Spinal cord (tissue), 10 donors: ENCODE results near the gene ATP9A. TPM values are rescaled to one million over a fixed set of nuclear protein-coding genes. Genes with fewer than 3 reads are reported as not detected.

Experiments used
- DNase-seq, 6 donors: peaks; one replicate each; pipeline versions ENCODE4 v3.0.0 to v3.0.0-alpha.2; 2013 to 2015; ENCODE audit warnings: low spot score in 6 of 6, low read depth in 4 of 6
- H3K27ac ChIP-seq: one replicate; pipeline ENCODE4 v1.5.1; 2013; ENCODE audit warnings: low read depth, low read length, control low read depth
- H3K27me3 ChIP-seq: one replicate; pipeline ENCODE4 v1.6.1; 2013; ENCODE audit warnings: low read length; ENCODE audit not compliant: control insufficient read depth, insufficient read depth
- H3K36me3 ChIP-seq: one replicate; pipeline ENCODE4 v1.6.1; 2013; ENCODE audit warnings: low read length; ENCODE audit not compliant: control insufficient read depth, insufficient read depth
- H3K4me1 ChIP-seq: one replicate; pipeline ENCODE4 v1.6.1; 2013; ENCODE audit warnings: low read length; ENCODE audit not compliant: control insufficient read depth, insufficient read depth
- H3K4me3 ChIP-seq: one replicate; pipeline ENCODE4 v1.5.1; 2013; ENCODE audit warnings: low read depth, low read length, control low read depth
- H3K9me3 ChIP-seq: one replicate; pipeline ENCODE4 v1.6.1; 2013; ENCODE audit warnings: low read length; ENCODE audit not compliant: control insufficient read depth, insufficient read depth
- WGBS: methylation state at CpG from one replicate; pipeline ENCODE4 v1.1.5; 2013; ENCODE audit warnings: missing lambda C conversion rate; ENCODE audit not compliant: insufficient coverage; 5-methylcytosine and 5-hydroxymethylcytosine counted together
- polyA plus RNA-seq, 2 donors: library from polyadenylated mRNA; unstranded; fragments of 120-200 nt; gene quantifications; one replicate each; pipeline ENCODE4 v1.2.1, GENCODE V29; 2013; ENCODE audit not compliant: insufficient read length in 2 of 2
- total RNA-seq, 2 donors: library from RNA; depleted of rRNA in 1 of 2; stranded (reverse); fragments of 120-200 nt in 1 of 2; fragments of >200 nt in 1 of 2; gene quantifications; one replicate each; pipeline versions ENCODE4 v1.2.3 to v1.2.4, GENCODE V29; 2013 to 2014
- donor health status: healthy.

The ATP9A gene
- total and polyA plus RNA-seq, 4 donors = 77.3 to 187 (median 169) TPM

DNA sequence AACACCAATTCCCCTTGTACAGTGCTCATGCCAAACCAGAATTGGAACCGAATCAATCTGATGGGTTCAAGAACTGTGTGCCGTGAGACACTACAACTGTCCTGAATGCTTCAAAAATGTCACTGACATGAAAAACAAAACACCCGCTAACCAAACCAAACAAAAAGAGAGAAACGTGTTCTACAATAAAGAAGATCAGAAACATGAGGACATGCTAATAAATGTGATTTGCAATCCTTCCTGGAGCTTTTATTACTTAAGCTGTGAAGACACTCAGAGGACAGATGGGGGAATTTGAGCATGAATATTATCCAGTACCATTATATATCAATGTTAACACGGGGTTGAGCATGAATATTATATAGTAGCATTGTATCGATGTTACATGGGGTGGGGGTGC lies 153.5 kb downstream of the ATP9A start:
- 80% methylated on average over 1 of the region's 6 CpGs for WGBS
- no peak overlapping the region for H3K27ac ChIP-seq
- peaks cover 50% of the 10 kb centered on the region for H3K36me3 ChIP-seq
- DNase-seq = peak in 1 of 6 donors; percentile 69
- H3K27me3 ChIP-seq = no peaks in the 10 kb centered on the region
- no peaks in the 10 kb centered on the region for H3K4me1 ChIP-seq
- H3K4me3 ChIP-seq = no peak overlapping the region
- no peaks in the 10 kb centered on the region for H3K9me3 ChIP-seq

DNA sequence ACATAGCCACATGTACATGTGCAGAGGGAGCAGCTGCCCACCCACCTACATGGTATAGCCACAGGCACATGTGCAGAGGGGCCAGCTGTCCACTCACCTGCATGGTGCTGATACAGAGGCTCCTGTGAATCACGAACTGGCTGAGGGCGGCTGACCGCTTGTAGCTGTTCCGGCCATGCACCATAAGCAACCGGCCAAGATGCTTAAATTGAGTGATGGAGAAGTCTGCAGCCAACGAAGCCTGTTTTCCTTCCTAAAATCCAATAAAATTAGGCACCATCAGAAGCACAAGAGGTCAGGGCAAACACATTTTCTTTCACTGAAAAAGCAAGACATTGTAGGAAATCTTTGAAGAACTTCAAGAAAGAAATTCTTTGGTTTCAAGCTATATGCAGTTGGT lies 154.6 kb downstream of the ATP9A start:
- H3K27ac ChIP-seq = no peak overlapping the region
- H3K36me3 ChIP-seq = peaks cover 53% of the 10 kb centered on the region
- no peak overlapping the region for H3K4me3 ChIP-seq
- H3K27me3 ChIP-seq = no peaks in the 10 kb centered on the region
- WGBS = 90% methylated on average over 4 of the region's 6 CpGs
- no peak for DNase-seq
- H3K4me1 ChIP-seq = no peaks in the 10 kb centered on the region
- no peaks in the 10 kb centered on the region for H3K9me3 ChIP-seq

DNA sequence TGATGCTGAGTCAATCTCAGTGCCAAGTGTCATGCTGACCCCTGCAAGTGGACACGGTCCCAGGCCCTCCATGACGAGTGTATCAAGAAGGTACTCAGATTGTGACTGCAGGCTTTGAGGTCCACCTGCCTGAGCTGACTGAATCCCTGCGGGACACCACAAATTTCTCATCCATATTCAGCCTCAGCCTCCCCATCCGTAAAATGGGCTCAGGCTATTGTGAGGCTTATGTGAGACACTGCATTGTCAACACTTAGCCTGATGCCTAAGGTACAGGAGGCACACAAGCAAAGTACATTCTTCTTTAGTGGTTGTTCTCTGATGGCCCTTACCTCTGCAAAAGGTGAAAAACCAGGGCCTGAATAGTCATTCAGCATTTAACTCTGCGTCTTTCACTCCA lies 155.3 kb downstream of the ATP9A start:
- DNase-seq = no peak
- Histone ChIP-seq H3K27ac (no peak overlapping the region), H3K4me1 (no peaks in the 10 kb centered on the region), H3K4me3 (no peak overlapping the region), H3K36me3 (peaks cover 50% of the 10 kb centered on the region), H3K27me3 (no peaks in the 10 kb centered on the region), H3K9me3 (no peaks in the 10 kb centered on the region)
- WGBS = 100% methylated on average over 5 of the region's 5 CpGs

DNA sequence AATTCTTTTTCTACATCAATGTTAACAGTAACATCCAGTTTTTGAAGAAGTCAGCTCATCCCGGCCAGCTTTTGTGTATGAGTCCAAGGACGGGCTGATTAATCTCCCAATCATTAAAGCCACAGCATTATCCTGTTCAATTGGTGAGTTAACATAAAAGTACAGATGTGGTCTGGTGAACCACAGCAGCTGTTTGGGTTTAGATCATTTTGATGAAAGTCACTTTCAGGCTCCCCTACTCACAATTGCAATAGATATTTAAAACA lies 156.6 kb downstream of the ATP9A start:
- H3K4me1 ChIP-seq = no peaks in the 10 kb centered on the region
- no peak overlapping the region for H3K4me3 ChIP-seq
- H3K27ac ChIP-seq = no peak overlapping the region
- H3K9me3 ChIP-seq = no peaks in the 10 kb centered on the region
- DNase-seq = no peak
- peaks cover 45% of the 10 kb centered on the region for H3K36me3 ChIP-seq
- whole genome bisulfite sequencing = no CpG with 5 or more reads among the region's 2 CpGs
- no peaks in the 10 kb centered on the region for H3K27me3 ChIP-seq

DNA sequence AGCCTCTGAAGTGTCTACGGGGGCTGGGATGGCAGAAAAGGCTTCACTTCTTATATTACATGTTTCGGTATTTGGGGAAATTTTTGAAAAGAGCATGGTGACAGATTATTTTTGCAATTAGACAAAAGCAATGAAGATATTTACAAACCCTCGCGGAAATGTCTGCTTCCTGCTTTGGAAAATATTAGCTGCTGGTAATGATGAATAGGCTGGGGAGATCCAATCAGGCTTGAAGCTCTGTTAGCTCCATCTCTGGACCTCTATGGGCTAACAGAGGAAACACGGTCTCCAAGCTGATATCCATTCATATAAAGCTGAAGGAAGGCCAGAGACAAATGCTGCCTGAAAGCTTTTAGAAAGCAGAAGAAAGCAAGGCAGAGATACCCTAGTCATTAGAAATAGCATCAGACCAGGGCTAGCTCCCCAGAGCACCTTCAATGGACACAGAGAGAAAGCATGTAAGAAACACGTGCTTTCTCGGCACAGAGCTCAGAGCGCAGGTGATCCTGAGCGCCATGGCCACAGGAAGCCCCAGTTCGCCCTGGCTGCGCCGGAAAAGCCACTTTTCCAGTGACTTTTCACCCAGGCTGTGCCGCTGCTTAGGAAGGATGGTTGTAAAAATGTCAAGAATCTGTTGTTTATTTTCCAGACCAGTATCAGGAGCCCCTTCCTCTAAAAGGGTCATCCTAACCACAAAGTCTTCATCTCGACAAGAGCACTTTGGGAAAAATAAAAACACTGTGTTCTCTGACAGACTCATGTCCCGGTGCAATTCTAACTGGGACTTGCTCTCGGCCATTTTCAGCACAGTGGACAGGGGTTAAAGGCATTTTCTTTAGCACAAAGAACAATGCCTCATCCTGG lies 157.2 kb downstream of the ATP9A start:
- no peaks in the 10 kb centered on the region for H3K4me1 ChIP-seq
- no peaks in the 10 kb centered on the region for H3K27me3 ChIP-seq
- no peak overlapping the region for H3K4me3 ChIP-seq
- no peak overlapping the region for H3K27ac ChIP-seq
- DNase-seq = no peak
- H3K9me3 ChIP-seq = no peaks in the 10 kb centered on the region
- 60% methylated on average over 13 of the region's 16 CpGs for WGBS
- peaks cover 43% of the 10 kb centered on the region for H3K36me3 ChIP-seq

DNA sequence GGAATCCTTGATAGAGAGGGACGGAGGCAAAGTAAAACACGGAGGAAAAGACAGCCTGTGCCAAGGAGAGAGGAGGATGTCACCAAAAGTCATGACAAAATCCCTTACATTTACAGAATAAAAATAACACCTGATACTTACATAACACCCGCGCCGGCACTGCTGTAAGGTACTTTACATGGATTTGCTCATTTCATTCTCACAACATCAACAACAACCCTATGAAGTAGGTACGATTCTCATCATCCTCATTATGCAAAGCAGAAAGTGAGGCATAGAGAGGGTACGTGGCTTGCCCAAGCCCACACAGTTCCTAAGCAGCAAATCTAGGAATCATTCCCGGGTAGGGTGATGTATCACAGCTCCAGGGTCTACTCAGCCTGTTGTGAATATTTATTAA lies 158.1 kb downstream of the ATP9A start:
- H3K9me3 ChIP-seq = no peaks in the 10 kb centered on the region
- no peak overlapping the region for H3K4me3 ChIP-seq
- H3K36me3 ChIP-seq = peaks cover 47% of the 10 kb centered on the region
- no peak overlapping the region for H3K27ac ChIP-seq
- H3K27me3 ChIP-seq = no peaks in the 10 kb centered on the region
- 100% methylated on average over 4 of the region's 8 CpGs for WGBS
- no peak for DNase-seq
- H3K4me1 ChIP-seq = no peaks in the 10 kb centered on the region

DNA sequence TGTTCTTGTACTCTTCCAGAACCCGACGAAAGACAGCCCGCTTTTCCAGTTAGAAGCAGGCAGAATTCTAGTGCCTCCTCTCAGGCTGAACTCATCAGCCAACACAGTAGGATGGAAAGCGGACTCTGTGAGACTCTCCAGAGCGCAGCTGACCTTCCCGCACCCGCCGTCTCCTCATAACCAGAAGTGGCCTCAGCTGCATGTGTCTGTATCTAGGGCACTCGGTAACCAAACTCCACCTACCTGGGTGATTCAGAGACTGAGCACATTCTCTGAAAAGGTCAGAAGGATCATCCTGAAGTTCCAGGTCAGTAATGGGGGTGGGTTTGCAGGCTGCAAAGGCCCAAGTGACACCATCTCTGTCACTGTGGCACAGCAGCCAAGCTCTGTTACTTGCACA lies 158.9 kb downstream of the ATP9A start:
- no peak overlapping the region for H3K4me3 ChIP-seq
- no peaks in the 10 kb centered on the region for H3K4me1 ChIP-seq
- peaks cover 56% of the 10 kb centered on the region for H3K36me3 ChIP-seq
- H3K27ac ChIP-seq = no peak overlapping the region
- no peaks in the 10 kb centered on the region for H3K9me3 ChIP-seq
- DNase-seq = no peak
- WGBS = 93% methylated on average over 7 of the region's 9 CpGs
- no peaks in the 10 kb centered on the region for H3K27me3 ChIP-seq

DNA sequence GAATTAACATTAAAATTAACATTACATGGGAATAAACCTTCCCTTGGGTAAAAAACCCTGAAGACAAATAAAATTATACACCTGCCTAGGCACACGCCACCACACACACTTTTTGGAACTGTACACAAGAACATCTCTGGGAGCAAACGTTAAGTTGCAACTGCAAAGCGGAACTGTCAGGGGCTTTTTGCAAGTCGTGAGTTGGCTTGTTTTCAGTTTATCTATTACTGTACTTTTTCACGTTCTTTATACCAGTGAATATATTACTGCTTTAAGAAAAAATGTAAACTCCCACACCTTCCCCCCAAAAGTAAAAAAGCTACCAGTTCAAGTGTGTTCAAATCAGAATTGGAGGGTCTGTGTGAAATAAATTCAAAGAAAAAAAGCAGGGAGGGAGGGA lies 160.1 kb downstream of the ATP9A start:
- Histone ChIP-seq H3K9me3 (no peaks in the 10 kb centered on the region), H3K27me3 (no peaks in the 10 kb centered on the region), H3K4me1 (no peaks in the 10 kb centered on the region), H3K36me3 (peaks cover 61% of the 10 kb centered on the region), H3K27ac (no peak overlapping the region), H3K4me3 (no peak overlapping the region)
- DNase-seq = no peak
- 88% methylated on average over 3 of the region's 5 CpGs for whole genome bisulfite sequencing

DNA sequence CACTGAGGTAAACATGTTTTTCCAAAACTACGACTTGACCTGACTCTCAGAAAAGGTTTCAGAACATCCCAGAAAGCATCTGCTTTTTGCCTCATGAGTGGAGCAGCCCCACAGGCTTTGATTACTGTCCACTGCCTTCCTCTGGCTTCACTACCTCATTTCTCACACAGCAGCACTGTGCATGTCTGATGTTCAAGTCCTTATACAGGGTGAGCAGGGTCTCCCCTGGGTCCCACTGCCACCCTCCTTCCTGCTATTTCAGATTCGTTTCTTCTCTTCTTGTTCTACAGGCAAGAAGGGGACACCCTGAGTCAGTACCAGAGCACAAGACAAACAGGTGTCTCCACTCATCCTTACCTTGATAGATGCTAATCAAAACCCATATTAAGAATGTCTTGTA lies 161.0 kb downstream of the ATP9A start:
- no peaks in the 10 kb centered on the region for H3K4me1 ChIP-seq
- WGBS = 86% methylated on average over 1 of the region's 2 CpGs
- H3K27ac ChIP-seq = no peak overlapping the region
- peaks cover 57% of the 10 kb centered on the region for H3K36me3 ChIP-seq
- no peaks in the 10 kb centered on the region for H3K27me3 ChIP-seq
- H3K4me3 ChIP-seq = no peak overlapping the region
- H3K9me3 ChIP-seq = no peaks in the 10 kb centered on the region
- no peak for DNase-seq

DNA sequence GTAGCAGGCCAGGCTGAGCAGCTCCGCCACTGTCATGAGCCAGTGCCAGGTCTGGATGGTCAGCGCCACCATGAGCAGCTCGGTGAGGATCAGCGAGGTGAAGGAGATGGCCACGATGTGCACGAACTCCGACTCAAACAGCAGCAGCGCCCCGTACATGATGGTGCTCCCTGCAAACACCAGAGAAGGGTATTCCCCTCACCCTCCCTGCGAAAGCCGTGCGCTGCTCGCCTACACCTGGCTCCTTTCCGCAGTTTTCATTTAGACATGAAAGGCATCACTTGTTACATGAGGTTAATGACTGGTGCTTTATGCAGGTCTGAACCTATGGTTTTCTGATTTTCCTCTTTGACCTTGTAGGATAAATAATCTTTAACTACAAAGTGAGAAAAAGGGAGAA lies 163.3 kb downstream of the ATP9A start:
- no peaks in the 10 kb centered on the region for H3K9me3 ChIP-seq
- 93% methylated on average over 9 of the region's 14 CpGs for WGBS
- DNase-seq = no peak
- H3K4me3 ChIP-seq = no peak overlapping the region
- no peak overlapping the region for H3K27ac ChIP-seq
- no peaks in the 10 kb centered on the region for H3K4me1 ChIP-seq
- peaks cover 69% of the 10 kb centered on the region for H3K36me3 ChIP-seq
- no peaks in the 10 kb centered on the region for H3K27me3 ChIP-seq
